ENCODE data around the gene TTL. TPM values are rescaled to one million over a fixed set of nuclear protein-coding genes. Genes with fewer than 3 reads are reported as not detected.
"Not testable (repeated sequence)": the region's sequence is repeated elsewhere in the genome, so short reads cannot be mapped to it uniquely, and the experiment has no call there.

TTL gene
- total RNA-seq, 2 donors from 2014 or later: 30.9 to 35.9 TPM

DNA sequence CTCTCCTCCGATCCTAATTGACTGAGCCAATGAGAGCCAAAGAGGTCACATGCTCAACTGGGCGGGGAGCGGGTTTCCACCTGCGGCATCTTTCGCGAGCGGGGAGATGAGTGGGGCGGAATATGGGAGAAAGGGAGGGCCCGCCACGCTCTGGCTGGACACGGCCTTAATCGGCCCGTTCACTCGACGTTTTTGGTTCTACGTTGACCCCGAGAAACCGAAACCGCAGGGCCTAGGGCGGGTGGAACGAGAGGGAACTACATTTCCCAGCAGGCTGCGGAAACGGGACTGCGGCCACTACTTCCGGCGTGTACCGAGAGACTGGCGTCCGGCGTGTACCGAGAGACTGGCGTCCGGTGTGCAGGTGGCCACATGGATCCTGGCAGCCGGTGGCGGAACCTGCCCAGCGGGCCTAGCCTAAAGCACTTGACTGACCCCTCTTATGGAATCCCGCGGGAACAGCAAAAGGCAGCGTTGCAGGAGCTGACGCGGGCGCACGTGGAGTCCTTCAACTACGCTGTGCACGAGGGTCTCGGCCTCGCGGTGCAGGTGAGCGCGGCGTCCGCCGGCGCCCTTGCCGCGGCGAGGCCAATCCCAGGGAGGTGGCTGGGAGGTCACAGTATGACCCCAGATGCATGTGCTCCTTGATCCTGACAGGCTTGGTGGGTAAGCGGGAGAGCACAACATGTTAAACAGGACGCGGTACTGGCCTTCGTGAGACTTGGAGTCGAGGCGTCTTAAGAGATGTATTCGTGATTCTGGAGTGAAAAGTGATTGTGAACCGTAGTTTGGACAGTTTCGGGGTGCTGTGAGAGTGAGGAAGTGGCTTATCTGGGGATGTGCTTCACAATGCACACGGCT is 60.4 kb downstream of the TTL start, which contains the start of gene POLR1B:
POLR1B (plus strand) TSS at position 343 of the 861 bp plus-strand sequence; CDS start at position 373, 30 bp downstream.
- Histone ChIP-seq H3K36me3 (no peaks in the 10 kb centered on the region), H3K27me3 (replicated peaks; ENCODE audit: insufficient read depth) (no peaks in the 10 kb centered on the region), H3K4me1 (ENCODE audit: control insufficient read depth in 1 of 2, low read depth in 2 of 2) (peaks cover 8 to 19% of the 10 kb centered on the region in 2 donors), H3K4me3 (peak within 1 kb of the TSS; percentile 85), H3K9me3 (no peaks in the 10 kb centered on the region), H3K27ac (peak within 1 kb of the TSS; percentile 83 to 88)
- ATAC-seq (ENCODE audit: insufficient number of reproducible peaks, low FRiP score, low read depth) (peak; percentile 96), DNase-seq (ENCODE audit: low spot score) (peak; percentile 44)
- no peak for TF ChIP-seq CTCF (IDR thresholded peaks at IDR 0.05)

- no peaks in the 10 kb centered on the region for H3K27me3 ChIP-seq (replicated peaks; ENCODE audit: insufficient read depth)
- no peaks in the 10 kb centered on the region for H3K36me3 ChIP-seq
- no peak for DNase-seq (ENCODE audit: low spot score)
- H3K27ac ChIP-seq: no peak overlapping the region
- H3K9me3 ChIP-seq: no peaks in the 10 kb centered on the region
- no peak for TF ChIP-seq CTCF (IDR thresholded peaks at IDR 0.05)
- peaks cover 8 to 19% of the 10 kb centered on the region in 2 donors for H3K4me1 ChIP-seq (ENCODE audit: control insufficient read depth in 1 of 2, low read depth in 2 of 2)
- no peak for ATAC-seq (ENCODE audit: insufficient number of reproducible peaks, low FRiP score, low read depth)
- H3K4me3 ChIP-seq: peak overlapping the region; percentile 85
These were observed 61.2 kb downstream of the TTL start for GRCh38 chr2:112542984-112543661.

GRCh38 chr2:112547333-112547732 is 65.4 kb downstream of the TTL start:
- ATAC-seq (ENCODE audit: insufficient number of reproducible peaks, low FRiP score, low read depth) (no peak), DNase-seq (ENCODE audit: low spot score) (no peak)
- TF ChIP-seq CTCF (IDR thresholded peaks at IDR 0.05): no peak
- no peak overlapping the region for H3K27ac ChIP-seq
- H3K4me1 ChIP-seq (ENCODE audit: control insufficient read depth in 1 of 2, low read depth in 2 of 2): peaks cover 8 to 12% of the 10 kb centered on the region in 2 donors
- peaks cover 15% of the 10 kb centered on the region for H3K36me3 ChIP-seq
- no peak overlapping the region for H3K4me3 ChIP-seq
- no peaks in the 10 kb centered on the region for H3K27me3 ChIP-seq (replicated peaks; ENCODE audit: insufficient read depth)
- H3K9me3 ChIP-seq: no peaks in the 10 kb centered on the region

DNA sequence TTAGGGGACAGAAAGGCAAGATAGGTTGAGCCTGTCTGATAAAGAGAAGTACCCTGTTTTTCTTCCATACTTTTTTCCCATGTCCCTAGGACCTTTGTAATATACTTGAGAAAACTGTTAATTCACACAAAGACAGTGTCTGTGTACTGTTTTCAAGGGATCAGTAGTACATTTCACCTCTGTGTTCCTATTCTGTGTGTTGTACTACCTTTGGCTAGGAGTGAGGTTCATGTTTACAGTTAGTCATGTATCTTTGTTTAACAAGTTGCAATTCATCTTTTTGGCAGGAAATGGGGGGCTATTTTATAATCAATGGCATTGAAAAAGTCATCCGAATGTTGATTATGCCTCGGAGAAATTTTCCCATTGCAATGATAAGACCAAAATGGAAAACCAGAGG is 67.0 kb downstream of the TTL start:
- Histone ChIP-seq H3K27me3 (replicated peaks; ENCODE audit: insufficient read depth) (no peaks in the 10 kb centered on the region), H3K36me3 (peaks cover 21% of the 10 kb centered on the region), H3K4me1 (ENCODE audit: control insufficient read depth in 1 of 2, low read depth in 2 of 2) (peaks cover 0 to under 1% of the 10 kb centered on the region in 2 donors), H3K27ac (no peak overlapping the region), H3K9me3 (no peaks in the 10 kb centered on the region), H3K4me3 (no peak overlapping the region)
- ATAC-seq (ENCODE audit: insufficient number of reproducible peaks, low FRiP score, low read depth): no peak
- TF ChIP-seq CTCF (IDR thresholded peaks at IDR 0.05): no peak
- no peak for DNase-seq (ENCODE audit: low spot score)

GRCh38 chr2:112566104-112566503 is 84.1 kb downstream of the TTL start:
- H3K4me3 ChIP-seq: no peak overlapping the region
- no peaks in the 10 kb centered on the region for H3K4me1 ChIP-seq (ENCODE audit: control insufficient read depth in 1 of 2, low read depth in 2 of 2)
- DNase-seq (ENCODE audit: low spot score) (no peak), ATAC-seq (ENCODE audit: insufficient number of reproducible peaks, low FRiP score, low read depth) (no peak)
- no peak overlapping the region for H3K27ac ChIP-seq
- no peak for TF ChIP-seq CTCF (IDR thresholded peaks at IDR 0.05)
- H3K36me3 ChIP-seq: peaks cover 64% of the 10 kb centered on the region
- H3K27me3 ChIP-seq (replicated peaks; ENCODE audit: insufficient read depth): no peaks in the 10 kb centered on the region
- H3K9me3 ChIP-seq: no peaks in the 10 kb centered on the region

- not testable (repeated sequence) for H3K27me3 ChIP-seq (replicated peaks; ENCODE audit: insufficient read depth); ATAC-seq (ENCODE audit: insufficient number of reproducible peaks, low FRiP score, low read depth); H3K27ac ChIP-seq; DNase-seq (ENCODE audit: low spot score); H3K4me1 ChIP-seq (ENCODE audit: control insufficient read depth in 1 of 2, low read depth in 2 of 2); H3K9me3 ChIP-seq; H3K4me3 ChIP-seq
- H3K36me3 ChIP-seq: peaks cover 64% of the 10 kb centered on the region
These were observed 84.6 kb downstream of the TTL start for GRCh38 chr2:112566508-112566907.

All from thoracic aorta (tissue), 2 donors.